HG03066 (cell line): ENCODE measurements around the gene GPX2.
"Not testable (repeated sequence)": the region's sequence is repeated elsewhere in the genome, so short reads cannot be mapped to it uniquely, and the experiment has no call there.

Experiments used
- ATAC-seq: cut with Tn5 transposase; IDR thresholded peaks from one replicate; pipeline ENCODE4 v1.9.1; 2021; ENCODE audit warnings: low read depth; ENCODE audit not compliant: unreplicated experiment

Gene GPX2

GRCh38 chr14:64915029-64915424 is 27.5 kb downstream of the GPX2 start:
- no peak for ATAC-seq

- ATAC-seq = peak; percentile 91
Observed at GRCh38 chr14:64914237-64915028, 28.1 kb downstream of the GPX2 start, which contains the start of gene CHURC1. CHURC1 (plus strand) TSS chr14:64914455; CDS start chr14:64914496, 41 bp downstream.

- ATAC-seq = not testable (repeated sequence)
Observed at GRCh38 chr14:64913477-64913876, 29.1 kb downstream of the GPX2 start.

- ATAC-seq = no peak
Observed at GRCh38 chr14:64912261-64912660, 30.3 kb downstream of the GPX2 start.

- no peak for ATAC-seq
Observed at GRCh38 chr14:64910847-64911495, 31.6 kb downstream of the GPX2 start.

GRCh38 chr14:64906022-64906421 is 36.5 kb downstream of the GPX2 start:
- no peak for ATAC-seq

GRCh38 chr14:64899958-64900357 is 42.6 kb downstream of the GPX2 start:
- no peak for ATAC-seq

- ATAC-seq = no peak
Observed at GRCh38 chr14:64891839-64892375, 50.6 kb downstream of the GPX2 start.

GRCh38 chr14:64891173-64891838 is 51.2 kb downstream of the GPX2 start:
- ATAC-seq = no peak

GRCh38 chr14:64889352-64889751 is 53.2 kb downstream of the GPX2 start:
- ATAC-seq = no peak
